ENCODE measurements around the gene ZNF436. TPM values are rescaled to one million over a fixed set of nuclear protein-coding genes. Genes with fewer than 3 reads are reported as not detected.

ZNF436 gene
- total and polyA plus RNA-seq, 9 of the 15 experiments (the other 6 are each of a cell fraction or from before 2014, with no cell fraction given), result 2.1 to 11.3 (median 6.8) TPM

GRCh38 chr1:23368562-23369334 is 888 bp downstream of the ZNF436 start (continued):
- TF ChIP-seq, protein P1, sequence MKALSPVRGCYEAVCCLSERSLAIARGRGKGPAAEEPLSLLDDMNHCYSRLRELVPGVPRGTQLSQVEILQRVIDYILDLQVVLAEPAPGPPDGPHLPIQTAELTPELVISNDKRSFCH (CRISPR knock-in tag; IDR thresholded peaks at IDR 0.05), result no peak
- TF ChIP-seq, protein P1 (tag; IDR thresholded peaks at IDR 0.05), result no peak; the same call in 1 of the 2 replicates
- TF ChIP-seq HMGXB4 (CRISPR knock-in tag; IDR thresholded peaks at IDR 0.05) (no peak; the same call in 1 of the 2 replicates), MCM2 (IDR thresholded peaks at IDR 0.05; ENCODE audit: low read depth) (no peak), BRD9 (IDR thresholded peaks at IDR 0.05; ENCODE audit: low read depth, partially characterized antibody) (no peak), LEF1 (IDR thresholded peaks at IDR 0.05) (no peak), STAT6 (CRISPR knock-in tag; IDR thresholded peaks at IDR 0.05) (no peak; the same call in 1 of the 2 replicates), OTX1 (CRISPR knock-in tag; IDR thresholded peaks at IDR 0.05) (no peak; the same call in 1 of the 2 replicates), TSC22D4 (tag; IDR thresholded peaks at IDR 0.05) (no peak), MED1 (CRISPR knock-in tag; IDR thresholded peaks at IDR 0.05; ENCODE audit: borderline replicate concordance) (no peak), MBD2 (IDR thresholded peaks at IDR 0.05; ENCODE audit: borderline replicate concordance, low read depth) (peak; percentile 12), XRCC5 (IDR thresholded peaks at IDR 0.05; ENCODE audit: low read depth, low read length) (no peak), MTA1 (IDR thresholded peaks at IDR 0.05; ENCODE audit: borderline replicate concordance) (peak; percentile 97)
- TF ChIP-seq, protein P2, sequence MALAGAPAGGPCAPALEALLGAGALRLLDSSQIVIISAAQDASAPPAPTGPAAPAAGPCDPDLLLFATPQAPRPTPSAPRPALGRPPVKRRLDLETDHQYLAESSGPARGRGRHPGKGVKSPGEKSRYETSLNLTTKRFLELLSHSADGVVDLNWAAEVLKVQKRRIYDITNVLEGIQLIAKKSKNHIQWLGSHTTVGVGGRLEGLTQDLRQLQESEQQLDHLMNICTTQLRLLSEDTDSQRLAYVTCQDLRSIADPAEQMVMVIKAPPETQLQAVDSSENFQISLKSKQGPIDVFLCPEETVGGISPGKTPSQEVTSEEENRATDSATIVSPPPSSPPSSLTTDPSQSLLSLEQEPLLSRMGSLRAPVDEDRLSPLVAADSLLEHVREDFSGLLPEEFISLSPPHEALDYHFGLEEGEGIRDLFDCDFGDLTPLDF (CRISPR knock-in tag; IDR thresholded peaks at IDR 0.05), result no peak; the same call in none of the 2 replicates
- TF ChIP-seq, protein P3, sequence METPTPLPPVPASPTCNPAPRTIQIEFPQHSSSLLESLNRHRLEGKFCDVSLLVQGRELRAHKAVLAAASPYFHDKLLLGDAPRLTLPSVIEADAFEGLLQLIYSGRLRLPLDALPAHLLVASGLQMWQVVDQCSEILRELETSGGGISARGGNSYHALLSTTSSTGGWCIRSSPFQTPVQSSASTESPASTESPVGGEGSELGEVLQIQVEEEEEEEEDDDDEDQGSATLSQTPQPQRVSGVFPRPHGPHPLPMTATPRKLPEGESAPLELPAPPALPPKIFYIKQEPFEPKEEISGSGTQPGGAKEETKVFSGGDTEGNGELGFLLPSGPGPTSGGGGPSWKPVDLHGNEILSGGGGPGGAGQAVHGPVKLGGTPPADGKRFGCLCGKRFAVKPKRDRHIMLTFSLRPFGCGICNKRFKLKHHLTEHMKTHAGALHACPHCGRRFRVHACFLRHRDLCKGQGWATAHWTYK (CRISPR knock-in tag; IDR thresholded peaks at IDR 0.05), result peak; percentile 85
- TF ChIP-seq, protein P4, sequence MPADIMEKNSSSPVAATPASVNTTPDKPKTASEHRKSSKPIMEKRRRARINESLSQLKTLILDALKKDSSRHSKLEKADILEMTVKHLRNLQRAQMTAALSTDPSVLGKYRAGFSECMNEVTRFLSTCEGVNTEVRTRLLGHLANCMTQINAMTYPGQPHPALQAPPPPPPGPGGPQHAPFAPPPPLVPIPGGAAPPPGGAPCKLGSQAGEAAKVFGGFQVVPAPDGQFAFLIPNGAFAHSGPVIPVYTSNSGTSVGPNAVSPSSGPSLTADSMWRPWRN (IDR thresholded peaks at IDR 0.05; ENCODE audit: low read depth), result no peak
- TF ChIP-seq, protein P5, sequence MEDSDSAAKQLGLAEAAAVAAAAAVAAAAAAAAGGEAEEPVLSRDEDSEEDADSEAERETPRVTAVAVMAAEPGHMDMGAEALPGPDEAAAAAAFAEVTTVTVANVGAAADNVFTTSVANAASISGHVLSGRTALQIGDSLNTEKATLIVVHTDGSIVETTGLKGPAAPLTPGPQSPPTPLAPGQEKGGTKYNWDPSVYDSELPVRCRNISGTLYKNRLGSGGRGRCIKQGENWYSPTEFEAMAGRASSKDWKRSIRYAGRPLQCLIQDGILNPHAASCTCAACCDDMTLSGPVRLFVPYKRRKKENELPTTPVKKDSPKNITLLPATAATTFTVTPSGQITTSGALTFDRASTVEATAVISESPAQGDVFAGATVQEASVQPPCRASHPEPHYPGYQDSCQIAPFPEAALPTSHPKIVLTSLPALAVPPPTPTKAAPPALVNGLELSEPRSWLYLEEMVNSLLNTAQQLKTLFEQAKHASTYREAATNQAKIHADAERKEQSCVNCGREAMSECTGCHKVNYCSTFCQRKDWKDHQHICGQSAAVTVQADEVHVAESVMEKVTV (CRISPR knock-in tag; IDR thresholded peaks at IDR 0.05), result peak; percentile 64
